Subcutaneous abdominal adipose tissue (tissue), 5 donors: Measurements from ENCODE around the gene DIAPH3.

Experiments used
- H3K27ac ChIP-seq: one replicate; pipeline ENCODE4 v1.7.0; 2013; ENCODE audit warnings: low read depth, mild to moderate bottlenecking, inconsistent platforms, low read length, moderate library complexity
- H3K27me3 ChIP-seq, 5 donors: one replicate each; pipeline ENCODE4 v1.7.0; 2013; ENCODE audit warnings: low read length in 5 of 5, inconsistent platforms in 1 of 5; ENCODE audit not compliant: control insufficient read depth in 5 of 5, insufficient read depth in 4 of 5
- H3K36me3 ChIP-seq, 5 donors: one replicate each; pipeline ENCODE4 v1.7.0; 2013; ENCODE audit warnings: low read length in 5 of 5; ENCODE audit not compliant: control insufficient read depth in 5 of 5, insufficient read depth in 5 of 5
- H3K4me1 ChIP-seq, 5 donors: one replicate each; pipeline ENCODE4 v1.7.0; 2013; ENCODE audit warnings: low read length in 5 of 5, mild to moderate bottlenecking in 3 of 5, moderate library complexity in 1 of 5; ENCODE audit not compliant: control insufficient read depth in 5 of 5, insufficient read depth in 5 of 5
- H3K4me3 ChIP-seq, 5 donors: one replicate each; pipeline ENCODE4 v1.7.0; 2013; ENCODE audit warnings: low read length in 5 of 5, low read depth in 1 of 5
- H3K9ac ChIP-seq, 5 donors: one replicate each; pipeline ENCODE4 v1.7.0; 2013; ENCODE audit warnings: low read length in 5 of 5, mild to moderate bottlenecking in 4 of 5, moderate library complexity in 3 of 5
- H3K9me3 ChIP-seq, 5 donors: one replicate each; pipeline ENCODE4 v1.7.0; 2013; ENCODE audit warnings: low read length in 5 of 5; ENCODE audit not compliant: control insufficient read depth in 5 of 5
- donor health status: healthy.
- donor health status: healthy.
- donor health status: healthy.
- donor health status: healthy.
- donor health status: healthy.

Gene DIAPH3

DNA sequence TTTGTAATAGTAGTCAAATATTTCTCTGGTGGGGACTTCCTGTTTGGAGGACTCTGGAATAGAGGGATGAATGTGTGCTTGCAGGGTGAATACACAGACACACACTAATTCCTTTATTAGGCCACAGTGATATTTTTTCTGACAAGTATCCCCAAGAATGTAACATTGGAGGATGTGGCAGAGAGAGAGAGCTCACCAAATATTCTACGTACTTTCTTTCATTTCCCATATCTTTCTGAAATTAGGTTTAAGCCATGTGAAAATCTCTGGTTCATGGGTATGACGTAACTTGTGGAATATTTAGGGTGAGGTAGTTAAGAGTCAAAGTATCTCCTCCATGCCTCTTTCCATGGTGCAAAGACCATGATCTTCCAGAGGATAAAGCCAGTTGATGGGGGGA lies 463.4 kb downstream of the DIAPH3 start:
- no peak overlapping the region for H3K9ac ChIP-seq

DNA sequence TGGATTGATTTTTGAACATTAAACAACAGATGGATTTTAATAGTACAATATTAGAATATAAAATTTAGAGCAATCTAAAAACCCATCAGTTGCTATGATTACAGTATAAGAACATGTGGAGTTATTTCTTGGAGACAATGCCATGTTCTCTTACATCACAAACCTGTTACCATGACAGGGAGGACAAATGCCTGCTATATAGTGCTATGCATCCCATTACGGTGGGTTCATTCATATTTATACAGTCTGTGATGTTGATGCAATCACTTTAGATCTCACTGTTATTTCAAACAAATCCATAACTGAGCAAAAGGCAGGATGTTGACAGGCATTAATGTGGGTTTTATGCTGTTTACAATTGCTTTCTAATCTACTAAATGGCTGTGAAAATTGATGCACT lies 467.5 kb downstream of the DIAPH3 start:
- no peaks in the 10 kb centered on the region for H3K9me3 ChIP-seq
- no peak overlapping the region for H3K27ac ChIP-seq
- no peaks in the 10 kb centered on the region for H3K36me3 ChIP-seq
- no peak overlapping the region for H3K4me3 ChIP-seq
- H3K27me3 ChIP-seq = no peaks in the 10 kb centered on the region
- peaks cover 0 to 6% (median 0%) of the 10 kb centered on the region in 5 donors for H3K4me1 ChIP-seq
- no peak overlapping the region for H3K9ac ChIP-seq

More for the DNA sequence above, 463.4 kb downstream of the DIAPH3 start:
- no peaks in the 10 kb centered on the region for H3K36me3 ChIP-seq
- no peaks in the 10 kb centered on the region for H3K9me3 ChIP-seq
- no peak overlapping the region for H3K27ac ChIP-seq
- H3K4me3 ChIP-seq = no peak overlapping the region
- H3K4me1 ChIP-seq = no peaks in the 10 kb centered on the region
- H3K27me3 ChIP-seq = no peaks in the 10 kb centered on the region

DNA sequence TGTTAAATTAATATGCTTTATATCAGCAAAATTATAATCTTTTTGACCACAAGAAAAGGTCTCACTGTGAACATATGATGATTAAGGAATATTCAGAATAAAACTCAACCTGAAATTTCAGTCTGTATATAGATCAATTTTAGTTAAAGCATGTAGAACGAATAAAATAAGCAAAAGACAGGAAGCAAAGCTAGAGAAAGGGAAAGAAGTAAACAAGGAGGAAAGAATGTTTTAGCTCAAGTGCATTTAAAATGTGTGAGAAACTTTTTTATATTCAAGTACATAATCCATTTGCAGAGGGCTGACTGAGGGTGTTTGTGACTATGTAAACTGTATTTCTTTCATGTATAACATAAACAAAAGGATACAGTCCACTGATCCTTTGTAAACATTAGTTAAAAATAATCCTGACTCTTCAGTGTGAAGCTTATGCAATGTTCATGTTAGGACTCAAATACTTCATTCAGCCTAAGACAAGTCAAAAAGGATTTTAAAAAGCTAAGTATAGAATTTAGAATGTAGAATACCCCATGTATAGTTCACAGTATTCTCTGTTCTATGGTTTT lies 472.1 kb downstream of the DIAPH3 start:
- H3K36me3 ChIP-seq = no peaks in the 10 kb centered on the region
- H3K9me3 ChIP-seq = no peaks in the 10 kb centered on the region
- H3K27ac ChIP-seq = no peak overlapping the region
- H3K4me3 ChIP-seq = no peak overlapping the region
- no peak overlapping the region for H3K9ac ChIP-seq
- H3K4me1 ChIP-seq = peaks cover 0 to 14% (median 0%) of the 10 kb centered on the region in 5 donors
- H3K27me3 ChIP-seq = no peaks in the 10 kb centered on the region

DNA sequence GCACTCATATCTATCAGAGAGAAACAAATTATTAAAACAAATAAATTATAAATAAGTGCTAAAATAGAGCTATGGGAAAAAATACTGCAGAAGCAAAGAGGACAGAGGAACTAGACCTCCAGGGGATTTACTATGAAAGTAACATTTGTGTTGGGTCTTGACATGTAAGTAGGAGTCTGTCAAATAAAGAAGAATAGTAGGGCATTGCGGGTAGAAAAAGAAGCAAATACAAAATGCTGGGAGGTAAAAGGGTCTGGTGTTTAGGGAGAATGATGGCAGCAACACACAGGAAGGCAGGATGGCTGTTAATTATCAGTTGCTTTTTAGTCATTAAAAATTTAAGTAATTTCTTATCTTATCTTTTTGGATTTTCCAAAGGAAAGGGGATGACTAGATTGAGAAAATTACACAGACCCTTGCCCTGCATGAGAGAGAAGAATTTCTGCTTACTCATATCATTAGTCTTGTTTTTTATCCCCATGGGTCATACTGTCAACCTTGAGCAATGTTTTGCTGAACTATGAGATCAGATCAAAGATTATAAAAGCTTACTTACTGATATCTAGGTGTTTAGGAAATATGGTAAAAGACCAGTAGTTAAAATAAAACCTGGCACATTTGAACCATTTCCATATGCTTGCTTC lies 472.7 kb downstream of the DIAPH3 start:
- H3K27ac ChIP-seq = no peak overlapping the region
- H3K36me3 ChIP-seq = no peaks in the 10 kb centered on the region
- H3K9me3 ChIP-seq = no peaks in the 10 kb centered on the region
- no peak overlapping the region for H3K4me3 ChIP-seq
- H3K27me3 ChIP-seq = no peaks in the 10 kb centered on the region
- H3K9ac ChIP-seq = no peak overlapping the region
- peaks cover 0 to 14% (median 0%) of the 10 kb centered on the region in 5 donors for H3K4me1 ChIP-seq

DNA sequence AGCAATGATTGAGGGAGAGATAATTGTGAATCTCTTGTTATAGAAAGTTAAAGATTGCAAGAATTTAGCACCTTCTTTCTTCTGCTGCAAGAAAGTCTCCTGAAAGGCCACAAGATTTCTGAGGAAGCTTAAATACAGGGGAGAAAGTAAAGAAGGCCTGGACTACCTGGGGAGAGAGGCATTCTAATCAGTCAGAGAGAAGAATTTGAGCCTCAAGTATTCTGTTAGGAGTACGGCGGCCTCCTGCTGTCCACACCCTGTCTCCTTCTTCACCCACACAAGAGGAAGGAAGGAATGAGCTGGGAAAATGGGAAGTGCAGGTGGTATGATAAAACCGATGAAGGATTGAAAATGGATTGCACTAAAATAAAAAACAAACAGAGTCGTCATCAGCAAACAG lies 474.7 kb downstream of the DIAPH3 start:
- Histone ChIP-seq H3K4me1 (peaks cover 0 to 14% (median 0%) of the 10 kb centered on the region in 5 donors), H3K4me3 (no peak overlapping the region), H3K9me3 (no peaks in the 10 kb centered on the region), H3K27ac (no peak overlapping the region), H3K27me3 (no peaks in the 10 kb centered on the region), H3K9ac (no peak overlapping the region), H3K36me3 (no peaks in the 10 kb centered on the region)

DNA sequence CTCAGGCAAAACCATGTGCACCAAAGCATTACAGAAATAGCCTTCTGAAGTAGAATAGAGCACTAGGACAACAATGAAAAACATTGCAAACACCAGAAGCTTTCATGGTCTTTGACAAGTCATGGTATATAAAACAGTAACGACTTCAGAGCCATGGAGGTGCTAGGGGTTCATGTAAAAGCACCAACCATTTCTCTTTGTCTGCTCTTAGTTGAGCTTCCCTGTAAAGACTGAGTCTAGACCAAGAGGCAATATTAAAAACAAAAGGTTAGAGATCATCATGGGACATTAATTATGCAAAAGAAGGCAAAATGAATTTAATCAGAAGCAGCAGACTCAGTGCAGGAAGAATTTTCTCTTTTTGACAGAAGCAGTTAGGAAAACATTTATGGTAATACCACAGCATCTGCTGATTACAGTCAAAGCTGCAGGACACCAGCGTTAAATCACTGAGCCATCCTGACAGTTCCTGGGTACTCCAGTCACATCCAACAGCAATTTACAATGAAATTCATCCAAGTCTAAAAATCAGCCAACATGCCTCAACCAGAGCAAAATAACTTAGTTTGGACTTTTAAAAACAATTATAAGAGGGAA lies 476.8 kb downstream of the DIAPH3 start:
- Histone ChIP-seq H3K4me3 (no peak overlapping the region), H3K4me1 (peaks cover 0 to 13% (median 0%) of the 10 kb centered on the region in 5 donors), H3K36me3 (no peaks in the 10 kb centered on the region), H3K9ac (no peak overlapping the region), H3K9me3 (no peaks in the 10 kb centered on the region), H3K27me3 (no peaks in the 10 kb centered on the region), H3K27ac (no peak overlapping the region)

DNA sequence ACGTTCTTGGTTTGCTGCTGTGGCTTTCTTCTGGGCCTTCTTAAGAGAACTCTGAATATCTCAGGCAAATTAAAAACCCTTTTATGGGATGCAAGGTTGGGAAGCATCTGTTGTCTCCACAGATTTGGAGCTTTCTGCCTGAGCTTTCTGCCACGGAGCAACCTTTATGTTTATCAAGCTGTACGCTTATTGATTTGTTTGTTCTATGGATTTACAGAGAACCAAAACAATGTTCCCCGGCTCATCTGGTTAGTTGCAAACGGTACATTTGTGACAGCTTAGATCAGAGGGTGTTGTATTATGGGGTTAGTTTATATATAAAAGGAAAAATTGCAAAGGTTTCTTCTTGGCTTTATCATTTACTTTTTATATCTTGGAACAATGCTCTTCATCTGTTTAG lies 479.6 kb downstream of the DIAPH3 start:
- H3K4me1 ChIP-seq = no peaks in the 10 kb centered on the region

DNA sequence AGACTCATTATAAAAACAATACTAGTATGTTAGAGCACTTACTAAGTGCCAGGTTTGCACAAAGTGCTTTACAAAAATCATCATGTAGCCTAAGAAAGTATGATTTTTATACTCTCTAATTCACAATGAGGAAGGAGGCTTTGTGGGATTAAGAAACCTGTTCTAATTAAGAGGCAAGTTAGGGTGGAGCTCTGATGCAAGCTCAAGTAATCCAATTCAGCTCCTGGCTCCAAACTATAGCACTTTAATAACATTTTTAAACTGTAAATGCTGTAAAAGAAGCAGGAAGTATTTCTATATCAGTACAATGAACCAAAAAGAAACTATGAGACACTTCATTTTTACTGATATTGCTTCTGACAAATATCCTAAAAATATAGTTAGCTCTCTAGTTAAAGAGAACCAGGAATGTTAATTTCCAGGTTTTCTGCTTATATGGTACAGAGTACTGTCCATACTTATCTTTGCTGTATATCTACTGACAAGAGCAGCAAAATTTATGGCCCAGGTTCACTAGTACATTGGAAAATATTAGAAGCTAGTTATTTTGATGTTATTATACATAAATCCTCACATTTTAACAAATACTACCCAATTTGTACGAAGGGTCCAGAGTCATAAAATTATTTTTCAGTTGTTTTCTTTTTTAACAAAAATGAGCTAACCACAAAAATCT lies 482.0 kb downstream of the DIAPH3 start:
- no peaks in the 10 kb centered on the region for H3K9me3 ChIP-seq
- H3K27me3 ChIP-seq = no peaks in the 10 kb centered on the region

More for the DNA sequence above, 479.6 kb downstream of the DIAPH3 start:
- Histone ChIP-seq H3K27ac (no peak overlapping the region), H3K36me3 (no peaks in the 10 kb centered on the region), H3K27me3 (no peaks in the 10 kb centered on the region), H3K4me3 (no peak overlapping the region), H3K9ac (no peak overlapping the region), H3K9me3 (no peaks in the 10 kb centered on the region)

DNA sequence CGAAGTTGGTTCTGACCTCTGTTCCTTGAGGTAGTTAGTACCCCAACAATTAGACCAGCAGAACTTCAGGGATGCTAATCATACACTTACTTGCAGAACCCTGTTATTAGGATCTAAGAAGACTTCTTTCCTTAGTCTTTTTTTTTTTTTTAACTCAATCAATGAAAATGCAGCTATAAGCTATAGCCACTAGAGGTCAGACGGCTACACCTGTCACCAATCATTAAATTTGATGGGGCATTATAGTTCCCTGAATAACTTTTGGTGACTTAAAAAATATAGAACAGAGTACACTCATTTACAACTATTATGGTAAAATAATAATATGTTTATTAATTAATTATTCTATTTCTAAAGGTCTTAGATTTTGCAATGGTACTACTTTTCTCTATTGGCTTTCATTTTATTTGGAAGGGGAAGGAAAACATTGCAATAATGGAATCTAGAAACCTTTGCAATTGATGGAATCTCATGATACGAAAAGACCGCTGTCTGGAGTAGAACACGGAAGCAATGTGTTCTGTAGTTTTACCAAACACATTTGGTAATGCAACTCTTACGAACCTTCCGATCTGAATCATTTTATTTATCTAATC lies 483.2 kb downstream of the DIAPH3 start:
- H3K9ac ChIP-seq = no peak overlapping the region
- no peaks in the 10 kb centered on the region for H3K9me3 ChIP-seq
- H3K27me3 ChIP-seq = no peaks in the 10 kb centered on the region
- H3K27ac ChIP-seq = no peak overlapping the region
- H3K4me1 ChIP-seq = peaks cover 0 to 4% (median 0%) of the 10 kb centered on the region in 5 donors
- no peak overlapping the region for H3K4me3 ChIP-seq
- no peaks in the 10 kb centered on the region for H3K36me3 ChIP-seq

More for the DNA sequence above, 482.0 kb downstream of the DIAPH3 start:
- Histone ChIP-seq H3K36me3 (no peaks in the 10 kb centered on the region), H3K9ac (no peak overlapping the region), H3K27ac (no peak overlapping the region), H3K4me1 (peaks cover 0 to 4% (median 0%) of the 10 kb centered on the region in 5 donors), H3K4me3 (no peak overlapping the region)

DNA sequence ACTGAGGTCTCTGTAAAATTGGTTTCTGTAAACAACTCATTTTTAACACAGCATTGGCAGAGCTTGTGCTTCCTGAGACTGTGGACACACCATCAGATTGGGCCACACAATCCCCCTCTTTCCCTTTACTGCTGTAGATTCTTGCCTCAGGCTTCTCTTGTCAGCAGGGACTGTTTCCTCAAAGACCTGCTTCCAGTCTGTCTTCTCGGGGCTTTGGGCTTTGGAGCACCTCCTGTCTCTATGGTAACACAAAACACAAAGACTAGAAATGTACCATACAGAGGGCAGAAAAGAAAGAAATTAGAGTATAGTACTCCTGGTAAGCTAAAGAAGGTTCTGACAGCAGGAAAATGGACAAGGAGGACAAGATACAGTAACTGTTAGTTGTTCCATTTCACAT lies 484.5 kb downstream of the DIAPH3 start:
- Histone ChIP-seq H3K4me1 (peaks cover 0 to 4% (median 0%) of the 10 kb centered on the region in 5 donors), H3K9ac (no peak overlapping the region), H3K4me3 (no peak overlapping the region), H3K9me3 (no peaks in the 10 kb centered on the region), H3K27me3 (no peaks in the 10 kb centered on the region), H3K27ac (no peak overlapping the region), H3K36me3 (no peaks in the 10 kb centered on the region)
